Neural cell (in vitro differentiated cells): ENCODE results near the gene UBE3B. TPM values are rescaled to one million over a fixed set of nuclear protein-coding genes. Genes with fewer than 3 reads are reported as not detected.

Experiments used
- H2AFZ ChIP-seq: fragments of 200-600, 300-800 bp; sonication (generic), shearing (Covaris generic); 2 replicates; pipeline ENCODE4 v1.6.0; 2014; ENCODE audit warnings: low read depth, mild to moderate bottlenecking, antibody characterized with exemption, low read length, moderate library complexity
- H3F3A ChIP-seq: fragments of 200-600 bp; shearing (Covaris generic); 2 replicates; pipeline ENCODE4 v1.6.1; 2016; ENCODE audit warnings: mild to moderate bottlenecking, moderate library complexity, mixed read lengths, antibody characterized with exemption, low read length; ENCODE audit not compliant: insufficient read depth, poor library complexity, severe bottlenecking
- H3K27ac ChIP-seq: fragments of 200-600, 300-800 bp; sonication (generic), shearing (Covaris generic); 2 replicates; pipeline ENCODE4 v1.5.1; 2014; ENCODE audit warnings: mild to moderate bottlenecking, low read length, moderate library complexity
- H3K27me3 ChIP-seq: fragments of 300-800, 200-600 bp; sonication (generic), shearing (Covaris generic); 2 replicates; pipeline ENCODE4 v1.6.0; 2014; ENCODE audit warnings: mild to moderate bottlenecking, low read depth, low read length, moderate library complexity; ENCODE audit not compliant: insufficient read depth
- H3K36me3 ChIP-seq: fragments of 300-800, 200-600 bp; sonication (generic), shearing (Covaris generic); 2 replicates; pipeline ENCODE4 v1.5.1; 2014; ENCODE audit warnings: mild to moderate bottlenecking, antibody characterized with exemption, low read length, moderate library complexity; ENCODE audit not compliant: insufficient read depth
- H3K4me2 ChIP-seq: fragments of 300-800, 200-600 bp; sonication (generic), shearing (Covaris generic); 2 replicates; pipeline ENCODE4 v1.6.0; 2014; ENCODE audit warnings: mild to moderate bottlenecking, low read length
- H3K4me3 ChIP-seq: fragments of 300-800, 200-600 bp; sonication (generic), shearing (Covaris generic); 2 replicates; pipeline ENCODE4 v1.5.1; 2014; ENCODE audit warnings: mild to moderate bottlenecking, low read length, moderate library complexity
- H3K79me2 ChIP-seq: fragments of 200-600 bp; shearing (Covaris generic); replicated peaks from 2 replicates; pipeline ENCODE4 v1.6.0; 2014; ENCODE audit warnings: mild to moderate bottlenecking, low read length, moderate library complexity; ENCODE audit not compliant: insufficient read depth
- H3K9ac ChIP-seq: fragments of 300-800, 200-600 bp; sonication (generic), shearing (Covaris generic); 2 replicates; pipeline ENCODE4 v1.6.1; 2016; ENCODE audit warnings: mild to moderate bottlenecking, low read length, mixed read lengths
- H3K9me2 ChIP-seq: fragments of 200-600 bp; shearing (Covaris generic); 2 replicates; pipeline ENCODE4 v1.6.1; 2016; ENCODE audit warnings: mild to moderate bottlenecking, low read length, mixed read lengths; ENCODE audit not compliant: insufficient read depth
- H3K9me3 ChIP-seq: fragments of 200-600, 300-800 bp; sonication (generic), shearing (Covaris generic); 2 replicates; pipeline ENCODE4 v1.6.1; 2016; ENCODE audit warnings: mild to moderate bottlenecking, mixed run types, low read length, moderate library complexity, mixed read lengths
- H4K20me1 ChIP-seq: fragments of 200-600 bp; shearing (Covaris generic); 2 replicates; pipeline ENCODE4 v1.6.1; 2016; ENCODE audit warnings: mild to moderate bottlenecking, mixed run types; ENCODE audit not compliant: insufficient read depth
- EP300 ChIP-seq: fragments of 450-650 bp; conservative IDR thresholded peaks from 2 replicates; pipeline ENCODE4 v1.6.1; 2014; ENCODE audit warnings: antibody characterized with exemption, mild to moderate bottlenecking, moderate library complexity; ENCODE audit not compliant: poor library complexity, severe bottlenecking
- EZH2 ChIP-seq: fragments of 200-600, 300-800 bp; shearing (Covaris generic), sonication (generic); IDR thresholded peaks from 2 replicates; pipeline ENCODE4 v1.6.1; 2014; ENCODE audit warnings: antibody characterized with exemption, low read length, borderline replicate concordance, mild to moderate bottlenecking; ENCODE audit not compliant: insufficient read depth, poor library complexity, severe bottlenecking
- MXI1 ChIP-seq: fragments of 450-650 bp; conservative IDR thresholded peaks from 2 replicates; pipeline ENCODE4 v1.6.1; 2014; ENCODE audit warnings: antibody characterized with exemption, mild to moderate bottlenecking; ENCODE audit not compliant: poor library complexity, severe bottlenecking
- POLR2AphosphoS5 ChIP-seq: IDR thresholded peaks from 2 replicates; pipeline ENCODE4 v1.6.1; 2012
- RAD21 ChIP-seq: fragments of 450-650 bp; conservative IDR thresholded peaks from 2 replicates; pipeline ENCODE4 v1.6.1; 2014; ENCODE audit warnings: antibody characterized with exemption, mild to moderate bottlenecking, moderate library complexity
- SMC3 ChIP-seq: fragments of 450-650 bp; conservative IDR thresholded peaks from 2 replicates; pipeline ENCODE4 v1.6.1; 2014; ENCODE audit warnings: antibody characterized with exemption, mild to moderate bottlenecking, moderate library complexity; ENCODE audit not compliant: poor library complexity
- TAF1 ChIP-seq: IDR thresholded peaks from 2 replicates; pipeline ENCODE4 v1.6.1; 2012; ENCODE audit warnings: low read depth
- polyA plus RNA-seq: library from polyadenylated mRNA; depleted of rRNA; stranded (reverse); fragments of >200 nt; gene quantifications from 2 replicates; pipeline ENCODE4 v1.2.3, GENCODE V29; 2014
- TF ChIP-seq, protein P1 (sequence below): IDR thresholded peaks from 2 replicates; pipeline ENCODE4 v1.6.1; 2012; ENCODE audit warnings: borderline replicate concordance
- TF ChIP-seq, protein P2 (sequence below): fragments of 450-650 bp; IDR thresholded peaks from 2 replicates; pipeline ENCODE4 v1.5.1; 2014; ENCODE audit warnings: antibody characterized with exemption, mild to moderate bottlenecking, moderate library complexity; ENCODE audit not compliant: poor library complexity, severe bottlenecking

The UBE3B gene
- polyA plus RNA-seq, 1 donor from 2014 or later: 21.7 TPM

DNA sequence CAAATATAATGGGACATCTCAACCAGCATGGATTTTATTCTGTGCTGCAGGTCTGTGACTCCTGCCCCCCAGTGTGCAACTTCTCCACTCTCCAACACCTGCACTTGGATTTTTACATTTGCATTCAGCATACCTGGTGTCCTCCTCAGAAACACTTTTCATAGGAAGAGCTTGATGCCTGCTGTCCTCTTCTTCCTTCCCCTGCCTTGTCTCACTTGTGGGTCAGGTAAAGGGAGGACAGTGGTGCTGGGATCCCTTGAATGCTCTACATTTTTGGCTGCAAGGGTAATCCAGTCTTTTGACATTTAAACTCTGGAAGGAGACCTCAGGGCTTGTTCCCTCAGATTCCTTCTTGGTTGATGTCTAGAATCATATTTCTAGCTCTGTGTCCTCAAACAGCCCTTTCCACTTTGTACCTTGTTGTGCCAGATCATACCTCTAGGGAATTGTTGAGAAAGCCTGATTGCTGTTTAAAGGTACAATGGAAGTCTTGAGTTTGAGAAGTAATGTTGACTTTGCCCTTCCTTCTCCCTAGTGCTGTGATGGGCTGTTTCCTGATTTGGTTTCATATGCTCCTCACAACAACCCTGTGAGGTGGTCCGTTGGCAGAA, 12.6 kb downstream of the UBE3B start (continued):
- no peak for TF ChIP-seq EZH2

DNA sequence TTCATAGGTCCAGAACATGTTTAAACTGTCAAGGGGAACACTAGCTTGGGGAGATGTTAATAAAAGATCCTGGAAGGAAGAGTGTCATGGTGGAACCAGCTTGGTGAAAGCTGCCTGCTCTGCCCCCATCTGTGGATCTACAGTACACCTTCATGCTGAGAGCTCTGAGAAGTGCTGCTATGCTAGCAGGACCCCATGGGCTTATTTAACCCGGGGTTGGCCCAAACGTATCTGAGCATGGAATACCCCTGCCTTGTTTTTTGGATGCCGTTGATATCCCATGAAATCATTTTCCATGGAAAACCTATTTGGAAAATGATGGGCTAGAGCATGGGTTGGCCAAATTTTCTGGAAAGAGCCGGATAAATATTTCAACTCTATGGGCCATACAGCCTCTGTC, 14.2 kb downstream of the UBE3B start:
- peaks cover 8% of the 10 kb centered on the region for H3K36me3 ChIP-seq
- H3K9ac ChIP-seq: no peak overlapping the region
- H3K27me3 ChIP-seq: no peaks in the 10 kb centered on the region
- H3K79me2 ChIP-seq: no peaks in the 10 kb centered on the region
- H3K4me3 ChIP-seq: no peak overlapping the region
- H2AFZ ChIP-seq: no peak overlapping the region
- H3K4me2 ChIP-seq: no peak overlapping the region
- H4K20me1 ChIP-seq: no peaks in the 10 kb centered on the region
- H3K9me2 ChIP-seq: no peaks in the 10 kb centered on the region
- TF ChIP-seq, protein P1, sequence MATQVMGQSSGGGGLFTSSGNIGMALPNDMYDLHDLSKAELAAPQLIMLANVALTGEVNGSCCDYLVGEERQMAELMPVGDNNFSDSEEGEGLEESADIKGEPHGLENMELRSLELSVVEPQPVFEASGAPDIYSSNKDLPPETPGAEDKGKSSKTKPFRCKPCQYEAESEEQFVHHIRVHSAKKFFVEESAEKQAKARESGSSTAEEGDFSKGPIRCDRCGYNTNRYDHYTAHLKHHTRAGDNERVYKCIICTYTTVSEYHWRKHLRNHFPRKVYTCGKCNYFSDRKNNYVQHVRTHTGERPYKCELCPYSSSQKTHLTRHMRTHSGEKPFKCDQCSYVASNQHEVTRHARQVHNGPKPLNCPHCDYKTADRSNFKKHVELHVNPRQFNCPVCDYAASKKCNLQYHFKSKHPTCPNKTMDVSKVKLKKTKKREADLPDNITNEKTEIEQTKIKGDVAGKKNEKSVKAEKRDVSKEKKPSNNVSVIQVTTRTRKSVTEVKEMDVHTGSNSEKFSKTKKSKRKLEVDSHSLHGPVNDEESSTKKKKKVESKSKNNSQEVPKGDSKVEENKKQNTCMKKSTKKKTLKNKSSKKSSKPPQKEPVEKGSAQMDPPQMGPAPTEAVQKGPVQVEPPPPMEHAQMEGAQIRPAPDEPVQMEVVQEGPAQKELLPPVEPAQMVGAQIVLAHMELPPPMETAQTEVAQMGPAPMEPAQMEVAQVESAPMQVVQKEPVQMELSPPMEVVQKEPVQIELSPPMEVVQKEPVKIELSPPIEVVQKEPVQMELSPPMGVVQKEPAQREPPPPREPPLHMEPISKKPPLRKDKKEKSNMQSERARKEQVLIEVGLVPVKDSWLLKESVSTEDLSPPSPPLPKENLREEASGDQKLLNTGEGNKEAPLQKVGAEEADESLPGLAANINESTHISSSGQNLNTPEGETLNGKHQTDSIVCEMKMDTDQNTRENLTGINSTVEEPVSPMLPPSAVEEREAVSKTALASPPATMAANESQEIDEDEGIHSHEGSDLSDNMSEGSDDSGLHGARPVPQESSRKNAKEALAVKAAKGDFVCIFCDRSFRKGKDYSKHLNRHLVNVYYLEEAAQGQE: no peak
- TF ChIP-seq POLR2AphosphoS5 (no peak), EP300 (no peak)
- TF ChIP-seq, protein P2, sequence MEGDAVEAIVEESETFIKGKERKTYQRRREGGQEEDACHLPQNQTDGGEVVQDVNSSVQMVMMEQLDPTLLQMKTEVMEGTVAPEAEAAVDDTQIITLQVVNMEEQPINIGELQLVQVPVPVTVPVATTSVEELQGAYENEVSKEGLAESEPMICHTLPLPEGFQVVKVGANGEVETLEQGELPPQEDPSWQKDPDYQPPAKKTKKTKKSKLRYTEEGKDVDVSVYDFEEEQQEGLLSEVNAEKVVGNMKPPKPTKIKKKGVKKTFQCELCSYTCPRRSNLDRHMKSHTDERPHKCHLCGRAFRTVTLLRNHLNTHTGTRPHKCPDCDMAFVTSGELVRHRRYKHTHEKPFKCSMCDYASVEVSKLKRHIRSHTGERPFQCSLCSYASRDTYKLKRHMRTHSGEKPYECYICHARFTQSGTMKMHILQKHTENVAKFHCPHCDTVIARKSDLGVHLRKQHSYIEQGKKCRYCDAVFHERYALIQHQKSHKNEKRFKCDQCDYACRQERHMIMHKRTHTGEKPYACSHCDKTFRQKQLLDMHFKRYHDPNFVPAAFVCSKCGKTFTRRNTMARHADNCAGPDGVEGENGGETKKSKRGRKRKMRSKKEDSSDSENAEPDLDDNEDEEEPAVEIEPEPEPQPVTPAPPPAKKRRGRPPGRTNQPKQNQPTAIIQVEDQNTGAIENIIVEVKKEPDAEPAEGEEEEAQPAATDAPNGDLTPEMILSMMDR: no peak
- H3K9me3 ChIP-seq: no peaks in the 10 kb centered on the region
- no peaks in the 10 kb centered on the region for H3F3A ChIP-seq
- no peak overlapping the region for H3K27ac ChIP-seq

DNA sequence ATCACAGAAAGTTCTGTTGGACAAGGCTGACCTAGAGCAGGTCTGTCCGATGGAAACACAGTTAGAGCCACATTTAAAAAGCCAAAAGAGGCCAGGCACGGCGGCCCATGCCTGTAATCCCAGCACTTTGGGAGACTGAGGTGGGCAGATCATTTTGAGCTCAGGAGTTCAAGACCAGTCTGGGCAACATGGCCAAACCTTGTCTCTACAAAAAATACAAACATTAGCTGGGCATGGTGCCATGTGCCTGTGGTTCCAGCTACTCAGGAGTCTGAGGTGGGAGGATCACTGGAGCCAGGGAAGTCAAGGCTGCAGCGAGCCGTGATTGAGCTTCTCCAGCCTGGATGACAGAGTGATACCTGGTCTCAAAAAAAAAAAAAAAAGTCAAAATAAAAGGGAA, 14.9 kb downstream of the UBE3B start:
- Histone ChIP-seq H3K4me3 (no peak overlapping the region), H3K27ac (no peak overlapping the region), H3K9me3 (no peaks in the 10 kb centered on the region), H3K9me2 (no peaks in the 10 kb centered on the region), H3K27me3 (no peaks in the 10 kb centered on the region), H2AFZ (no peak overlapping the region), H3F3A (no peaks in the 10 kb centered on the region), H3K79me2 (no peaks in the 10 kb centered on the region), H3K9ac (no peak overlapping the region), H3K4me2 (no peak overlapping the region), H4K20me1 (no peaks in the 10 kb centered on the region), H3K36me3 (peaks cover 8% of the 10 kb centered on the region)
- TF ChIP-seq, protein P2: no peak
- TF ChIP-seq, protein P1: no peak
- TF ChIP-seq EP300 (no peak), RAD21 (no peak), TAF1 (no peak), SMC3 (no peak), POLR2AphosphoS5 (no peak), EZH2 (no peak), MXI1 (no peak)
